Measurements from ENCODE around the gene ZNF236.

Gene ZNF236

GRCh38 chr18:76866666-76867065 lies 44.3 kb downstream of the ZNF236 start:
- DNase-seq, result no peak

- DNase-seq, result no peak
These were observed 51.0 kb downstream of the ZNF236 start for GRCh38 chr18:76873311-76873710.

GRCh38 chr18:76873713-76874112 lies 51.4 kb downstream of the ZNF236 start:
- no peak for DNase-seq

GRCh38 chr18:76874642-76875389 lies 52.5 kb downstream of the ZNF236 start:
- DNase-seq, result no peak

- peak; percentile 18 for DNase-seq
These were observed 53.3 kb downstream of the ZNF236 start for GRCh38 chr18:76875390-76876325.

- no peak for DNase-seq
These were observed 56.1 kb downstream of the ZNF236 start for GRCh38 chr18:76878426-76878825.

- no peak for DNase-seq
These were observed 57.7 kb downstream of the ZNF236 start for GRCh38 chr18:76880026-76880425.

GRCh38 chr18:76881744-76882143 lies 59.4 kb downstream of the ZNF236 start:
- no peak for DNase-seq

GRCh38 chr18:76882146-76882545 lies 59.8 kb downstream of the ZNF236 start:
- DNase-seq, result no peak

- DNase-seq, result no peak
These were observed 62.6 kb downstream of the ZNF236 start for GRCh38 chr18:76885001-76885400.

GRCh38 chr18:76886112-76886511 lies 63.8 kb downstream of the ZNF236 start:
- DNase-seq, result no peak

GRCh38 chr18:76889091-76889699 lies 66.8 kb downstream of the ZNF236 start:
- DNase-seq, result no peak

- DNase-seq, result no peak
These were observed 70.5 kb downstream of the ZNF236 start for GRCh38 chr18:76892832-76893231.

GRCh38 chr18:76894566-76895346 lies 72.4 kb downstream of the ZNF236 start:
- no peak for DNase-seq

GRCh38 chr18:76895498-76895897 lies 73.1 kb downstream of the ZNF236 start:
- no peak for DNase-seq

- no peak for DNase-seq
These were observed 74.3 kb downstream of the ZNF236 start for GRCh38 chr18:76896677-76897076.

GRCh38 chr18:76897257-76897656 lies 74.9 kb downstream of the ZNF236 start:
- DNase-seq, result no peak

- DNase-seq, result no peak
These were observed 81.0 kb downstream of the ZNF236 start for GRCh38 chr18:76903386-76903785.

- no peak for DNase-seq
These were observed 83.5 kb downstream of the ZNF236 start for GRCh38 chr18:76905821-76906220.

GRCh38 chr18:76908277-76908676 lies 85.9 kb downstream of the ZNF236 start:
- DNase-seq, result no peak

- DNase-seq, result no peak
These were observed 87.1 kb downstream of the ZNF236 start for GRCh38 chr18:76909439-76909838.

GRCh38 chr18:76911440-76911839 lies 89.1 kb downstream of the ZNF236 start:
- DNase-seq, result no peak

GRCh38 chr18:76913583-76913982 lies 91.2 kb downstream of the ZNF236 start:
- DNase-seq, result no peak

Data from inflammatory macrophage (primary cell).